GM23248 (cell line): Measurements from ENCODE around the gene TTLL8. TPM values are rescaled to one million over a fixed set of nuclear protein-coding genes. Genes with fewer than 3 reads are reported as not detected.

Experiments
- DNase-seq: peaks from one replicate; pipeline ENCODE4 v3.0.0-alpha.2; 2015
- H2AFZ ChIP-seq: fragments of 200-600 bp; sonication (generic); 2 replicates; pipeline ENCODE4 v1.6.1; 2016; ENCODE audit warnings: antibody characterized with exemption
- H3F3A ChIP-seq: fragments of 200-600 bp; sonication (generic); 2 replicates; pipeline ENCODE4 v1.6.1; 2016; ENCODE audit warnings: mild to moderate bottlenecking, antibody characterized with exemption, mixed run types; ENCODE audit not compliant: insufficient read depth
- H3K27ac ChIP-seq: fragments of 200-600 bp; sonication (generic); 2 replicates; pipeline ENCODE4 v1.5.1; 2016; ENCODE audit warnings: mild to moderate bottlenecking
- H3K27me3 ChIP-seq: fragments of 200-600 bp; sonication (generic); replicated peaks from 2 replicates; pipeline ENCODE4 v1.6.1; 2016; ENCODE audit warnings: mild to moderate bottlenecking; ENCODE audit not compliant: insufficient read depth
- H3K36me3 ChIP-seq: fragments of 200-600 bp; sonication (generic); 2 replicates; pipeline ENCODE4 v1.6.1; 2016; ENCODE audit warnings: low read depth, mild to moderate bottlenecking
- H3K4me1 ChIP-seq: fragments of 200-600 bp; sonication (generic); 2 replicates; pipeline ENCODE4 v1.6.1; 2016; ENCODE audit warnings: mild to moderate bottlenecking; ENCODE audit not compliant: insufficient read depth
- H3K4me2 ChIP-seq: fragments of 200-600 bp; sonication (generic); one replicate; pipeline ENCODE4 v1.6.1; 2016; ENCODE audit warnings: mild to moderate bottlenecking; ENCODE audit not compliant: unreplicated experiment
- H3K4me3 ChIP-seq: fragments of 200-600 bp; sonication (generic); 2 replicates; pipeline ENCODE4 v1.5.1; 2016; ENCODE audit warnings: mild to moderate bottlenecking
- H3K79me2 ChIP-seq: fragments of 200-600 bp; sonication (generic); 2 replicates; pipeline ENCODE4 v1.6.1; 2016; ENCODE audit warnings: mild to moderate bottlenecking; ENCODE audit not compliant: insufficient read depth
- H3K9ac ChIP-seq: fragments of 200-600 bp; sonication (generic); 2 replicates; pipeline ENCODE4 v1.6.1; 2016; ENCODE audit warnings: mild to moderate bottlenecking
- H3K9me2 ChIP-seq: fragments of 200-600 bp; sonication (generic); 2 replicates; pipeline ENCODE4 v1.6.1; 2016; ENCODE audit warnings: mixed run types, mild to moderate bottlenecking, moderate library complexity; ENCODE audit not compliant: insufficient read depth
- H3K9me3 ChIP-seq: fragments of 200-600 bp; sonication (generic); one replicate; pipeline ENCODE4 v1.6.1; 2017; ENCODE audit warnings: low read depth
- H4K20me1 ChIP-seq: fragments of 200-600 bp; sonication (generic); 2 replicates; pipeline ENCODE4 v1.6.0; 2016; ENCODE audit not compliant: insufficient read depth
- EZH2 ChIP-seq: fragments of 200-600 bp; sonication (generic); IDR thresholded peaks from 2 replicates; pipeline ENCODE4 v1.6.1; 2018; ENCODE audit warnings: antibody characterized with exemption, mild to moderate bottlenecking; ENCODE audit not compliant: insufficient read depth, poor library complexity, severe bottlenecking
- EZH2phosphoT487 ChIP-seq: fragments of 200-600 bp; sonication (generic); IDR thresholded peaks from 2 replicates; pipeline ENCODE4 v1.6.1; 2018; ENCODE audit warnings: antibody characterized with exemption, moderate library complexity, mild to moderate bottlenecking, low read depth; ENCODE audit not compliant: insufficient read depth
- WGBS, 2 experiments: methylation state at CpG; one replicate each; pipeline ENCODE4 v1.1.6; 2015 to 2017; ENCODE audit warnings: low lambda C conversion rate in 2 of 2, low coverage in 1 of 2; ENCODE audit errors: missing lambda C conversion rate in 2 of 2; 5-methylcytosine and 5-hydroxymethylcytosine counted together
- in situ Hi-C: fragments of 300-500 bp; cut with MboI; formaldehyde crosslinking; loops from 2 replicates; pipeline ENCODE4 v1.15.0; 2020
- polyA plus RNA-seq: library from polyadenylated mRNA; unstranded; fragments of >200 nt; fragmentation: Nextera tagmentation; extraction: Ambion mirVana; gene quantifications from 2 replicates; pipeline ENCODE4 v1.2.1, GENCODE V29; 2016
- total RNA-seq: library from RNA; depleted of rRNA; stranded (reverse); fragments of >200 nt; shearing (Covaris generic); gene quantifications from 2 replicates; pipeline ENCODE4 v1.2.3, GENCODE V29; 2014

Gene TTLL8
- total and polyA plus RNA-seq, 2 experiments from 2014 or later, result not detected

DNA sequence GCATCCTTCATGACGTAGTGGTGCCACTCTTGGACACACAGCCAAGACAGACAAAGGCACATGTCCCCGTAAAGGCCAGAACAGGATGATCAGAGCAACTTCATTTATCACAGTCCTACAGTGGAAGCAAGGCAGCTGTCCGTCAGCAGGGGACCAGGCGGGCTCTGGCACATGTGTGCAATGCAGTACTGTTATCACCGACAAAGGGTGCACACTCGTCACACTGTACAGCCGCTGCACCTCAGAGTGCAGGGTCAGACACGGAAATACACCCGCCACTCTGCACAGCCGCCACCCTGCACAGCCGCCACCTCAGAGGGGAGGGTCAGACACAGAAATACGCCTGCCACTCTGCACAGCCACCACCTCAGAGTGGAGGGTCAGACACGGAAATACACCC is 32.1 kb downstream of the TTLL8 start:
- no peak overlapping the region for H2AFZ ChIP-seq
- no peaks in the 10 kb centered on the region for H3K36me3 ChIP-seq
- H3K9me3 ChIP-seq, result no peaks in the 10 kb centered on the region
- H3K79me2 ChIP-seq, result no peaks in the 10 kb centered on the region
- H4K20me1 ChIP-seq, result no peaks in the 10 kb centered on the region
- no peaks in the 10 kb centered on the region for H3F3A ChIP-seq
- no peak for DNase-seq
- H3K27me3 ChIP-seq, result peaks cover 5% of the 10 kb centered on the region; the same call in 1 of the 2 replicates
- no peaks in the 10 kb centered on the region for H3K4me1 ChIP-seq
- no peak overlapping the region for H3K27ac ChIP-seq
- TF ChIP-seq EZH2phosphoT487, result no peak
- TF ChIP-seq EZH2, result no peak
- no peaks in the 10 kb centered on the region for H3K9me2 ChIP-seq
- H3K4me3 ChIP-seq, result no peak overlapping the region
- no peak overlapping the region for H3K4me2 ChIP-seq
- WGBS, 2 experiments, result 66 to 67% methylated on average over 11 to 13 of the region's 13 CpGs
- H3K9ac ChIP-seq, result no peak overlapping the region
- in situ Hi-C loops, result no loop called here

GRCh38 chr22:50022171-50022819 is 35.8 kb downstream of the TTLL8 start:
- Histone ChIP-seq H3K9me2 (no peaks in the 10 kb centered on the region), H3K9ac (no peak overlapping the region), H3K27me3 (peaks cover 16% of the 10 kb centered on the region; the same call in 1 of the 2 replicates), H3K4me3 (no peak overlapping the region), H2AFZ (no peak overlapping the region), H3K79me2 (no peaks in the 10 kb centered on the region), H3K4me2 (no peak overlapping the region), H3K36me3 (no peaks in the 10 kb centered on the region), H3K27ac (no peak overlapping the region), H3K9me3 (no peaks in the 10 kb centered on the region), H3K4me1 (no peaks in the 10 kb centered on the region), H4K20me1 (no peaks in the 10 kb centered on the region), H3F3A (no peaks in the 10 kb centered on the region)
- in situ Hi-C loops, result no loop called here
- WGBS, 2 experiments, result 78 to 80% methylated on average over 14 of the region's 14 CpGs
- TF ChIP-seq EZH2 (no peak), EZH2phosphoT487 (no peak)
- no peak for DNase-seq

GRCh38 chr22:50020606-50021005 is 37.5 kb downstream of the TTLL8 start:
- no peaks in the 10 kb centered on the region for H3K4me1 ChIP-seq
- H3K79me2 ChIP-seq, result no peaks in the 10 kb centered on the region
- peaks cover 20% of the 10 kb centered on the region; the same call in 1 of the 2 replicates for H3K27me3 ChIP-seq
- no peaks in the 10 kb centered on the region for H4K20me1 ChIP-seq
- no peak for DNase-seq
- H2AFZ ChIP-seq, result no peak overlapping the region
- H3K27ac ChIP-seq, result no peak overlapping the region
- no peaks in the 10 kb centered on the region for H3K9me2 ChIP-seq
- 76 to 91% methylated on average over 12 to 15 of the region's 15 CpGs for WGBS, 2 experiments
- H3K36me3 ChIP-seq, result no peaks in the 10 kb centered on the region
- no peak overlapping the region for H3K4me3 ChIP-seq
- no peak for TF ChIP-seq EZH2phosphoT487
- no peak for TF ChIP-seq EZH2
- H3K4me2 ChIP-seq, result no peak overlapping the region
- no peaks in the 10 kb centered on the region for H3K9me3 ChIP-seq
- no peaks in the 10 kb centered on the region for H3F3A ChIP-seq
- in situ Hi-C loops, result no loop called here
- no peak overlapping the region for H3K9ac ChIP-seq

DNA sequence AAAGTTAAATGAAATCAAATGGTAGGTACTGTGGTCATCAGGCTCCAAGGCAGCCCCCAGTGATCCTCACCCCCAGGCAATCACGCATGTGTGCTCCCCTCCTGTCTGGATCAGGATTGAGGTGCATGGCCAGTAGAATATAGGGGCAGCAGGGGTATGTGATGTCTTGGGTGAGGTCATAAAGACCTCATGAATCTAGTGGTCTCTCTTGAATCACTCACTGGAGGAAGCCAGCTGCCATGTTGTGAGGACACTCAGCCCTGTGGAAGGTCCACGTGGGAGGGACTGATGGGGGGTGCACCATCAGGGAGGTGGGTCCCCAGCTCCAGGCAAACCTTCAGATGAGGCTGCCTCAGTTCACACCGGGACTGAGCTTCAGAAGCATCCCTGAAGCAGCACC is 38.8 kb downstream of the TTLL8 start:
- Histone ChIP-seq H2AFZ (no peak overlapping the region), H3K27ac (no peak overlapping the region), H3K9me2 (no peaks in the 10 kb centered on the region), H3F3A (no peaks in the 10 kb centered on the region), H3K36me3 (no peaks in the 10 kb centered on the region), H3K9ac (no peak overlapping the region), H3K4me1 (no peaks in the 10 kb centered on the region), H3K27me3 (peaks cover 24% of the 10 kb centered on the region), H3K4me3 (no peak overlapping the region), H3K79me2 (no peaks in the 10 kb centered on the region), H4K20me1 (no peaks in the 10 kb centered on the region), H3K9me3 (no peaks in the 10 kb centered on the region), H3K4me2 (no peak overlapping the region)
- 41 to 49% methylated on average over 3 of the region's 3 CpGs for WGBS, 2 experiments
- TF ChIP-seq EZH2 (no peak), EZH2phosphoT487 (no peak)
- no peak for DNase-seq
- in situ Hi-C loops, result no loop called here
